SH-SY5Y (cell line): ENCODE data around the gene DPPA2.

ENCODE experiments used
- GATA2 ChIP-seq: IDR thresholded peaks from 2 replicates; pipeline ENCODE4 v1.6.1; 2011; ENCODE audit warnings: mild to moderate bottlenecking, low read depth, low read length
- GATA3 ChIP-seq: IDR thresholded peaks from 2 replicates; pipeline ENCODE4 v1.6.1; 2011; ENCODE audit warnings: low read depth, mild to moderate bottlenecking, low read length, moderate library complexity

DPPA2 gene

DNA sequence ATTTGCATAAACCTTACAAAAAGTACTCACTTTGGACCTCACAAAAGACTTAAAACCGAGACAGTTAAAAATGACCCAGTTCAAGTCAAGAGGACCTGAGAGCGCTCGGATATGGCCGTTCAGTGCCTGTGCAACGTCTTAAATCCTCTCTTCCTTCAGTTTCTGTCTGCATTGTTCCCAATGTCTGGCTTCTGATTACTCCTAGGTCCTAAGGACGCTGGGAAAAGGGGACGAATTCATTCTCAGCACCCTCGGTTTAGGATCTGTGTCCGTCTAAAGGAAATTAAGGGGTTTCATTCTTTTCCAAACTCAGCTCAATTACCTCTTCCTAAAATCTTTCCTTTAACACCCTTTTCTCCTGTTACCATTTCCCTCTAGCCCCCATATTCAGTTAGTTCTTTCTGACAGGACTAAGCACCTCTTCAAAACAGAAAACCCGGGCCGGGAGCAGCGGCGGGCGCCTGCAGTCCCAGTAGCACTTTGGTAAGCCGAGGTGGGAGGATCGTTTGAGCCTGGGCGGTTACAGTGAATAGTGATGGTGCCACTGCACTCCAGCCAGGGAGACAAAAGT lies 20.1 kb upstream of the DPPA2 start:
- TF ChIP-seq GATA3 (no peak), GATA2 (no peak)

- TF ChIP-seq GATA3 (no peak), GATA2 (no peak)
Observed at GRCh38 chr3:109334572-109334971, 18.3 kb upstream of the DPPA2 start.

DNA sequence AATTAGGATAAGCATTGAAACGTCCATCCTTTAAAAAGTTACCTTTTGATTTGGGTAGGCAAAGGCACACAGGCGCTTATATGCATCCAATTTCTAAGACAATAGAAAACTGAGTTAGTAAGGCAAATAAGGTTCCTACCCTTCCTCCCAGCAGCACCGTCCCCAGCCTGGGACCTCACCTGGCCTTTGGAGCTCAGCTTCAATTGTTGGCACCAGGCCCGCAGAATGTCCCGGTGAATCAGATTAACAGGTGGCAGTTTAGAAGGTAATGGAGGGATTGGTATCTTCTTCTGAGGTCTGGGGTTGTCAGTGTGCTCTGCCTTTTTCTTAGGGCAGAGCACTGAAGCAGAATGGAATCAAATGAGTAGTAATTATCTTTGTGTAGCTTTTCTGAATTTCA lies 15.4 kb upstream of the DPPA2 start:
- TF ChIP-seq GATA3, result no peak
- no peak for TF ChIP-seq GATA2

GRCh38 chr3:109330405-109330804 lies 14.1 kb upstream of the DPPA2 start:
- no peak for TF ChIP-seq GATA3
- no peak for TF ChIP-seq GATA2

DNA sequence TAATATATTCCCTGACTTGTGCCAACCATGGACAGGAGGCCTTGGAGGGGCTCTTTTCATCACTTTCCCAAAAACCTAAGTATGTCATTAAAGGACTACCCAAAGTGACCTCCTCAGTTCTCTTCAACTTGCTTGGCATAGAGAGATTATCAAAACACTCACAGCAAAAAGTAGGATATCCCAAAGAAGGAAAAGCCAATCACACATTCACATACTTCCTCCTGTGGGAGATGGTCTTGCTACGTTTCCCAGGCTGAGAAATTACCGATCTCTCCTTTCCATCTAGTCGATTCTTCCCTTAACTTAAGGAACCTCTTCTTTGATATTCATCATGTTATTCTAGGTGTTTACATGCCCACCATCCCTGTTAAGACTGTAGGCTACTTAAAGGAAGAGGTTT lies 11.9 kb upstream of the DPPA2 start:
- TF ChIP-seq GATA3, result no peak
- TF ChIP-seq GATA2, result no peak

- TF ChIP-seq GATA2 (no peak), GATA3 (no peak)
Observed at GRCh38 chr3:109325657-109326056, 9.3 kb upstream of the DPPA2 start.

- no peak for TF ChIP-seq GATA3
- TF ChIP-seq GATA2, result no peak
Observed at GRCh38 chr3:109325109-109325508, 8.8 kb upstream of the DPPA2 start.

GRCh38 chr3:109313061-109313460 lies 3.3 kb downstream of the DPPA2 start:
- TF ChIP-seq GATA3, result no peak
- no peak for TF ChIP-seq GATA2

DNA sequence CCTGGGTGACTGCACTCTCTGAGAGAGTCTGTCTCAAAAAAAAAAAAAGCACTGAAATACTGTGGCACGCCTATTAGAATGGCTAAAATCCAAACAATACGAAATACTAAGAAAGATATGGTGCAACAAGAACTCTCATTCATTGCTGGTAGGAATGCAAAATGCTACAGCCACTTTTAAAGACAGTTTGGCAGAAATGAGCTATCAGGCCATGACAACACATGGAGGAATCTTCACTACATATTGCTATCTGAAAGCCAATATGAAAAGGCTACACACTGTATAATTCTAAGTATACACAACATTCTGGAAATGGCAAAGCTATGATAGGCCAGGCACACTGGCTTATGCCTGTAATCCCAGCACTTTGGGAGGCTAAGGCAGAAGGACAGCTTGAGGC lies 18.8 kb downstream of the DPPA2 start:
- TF ChIP-seq GATA3 (no peak), GATA2 (no peak)

DNA sequence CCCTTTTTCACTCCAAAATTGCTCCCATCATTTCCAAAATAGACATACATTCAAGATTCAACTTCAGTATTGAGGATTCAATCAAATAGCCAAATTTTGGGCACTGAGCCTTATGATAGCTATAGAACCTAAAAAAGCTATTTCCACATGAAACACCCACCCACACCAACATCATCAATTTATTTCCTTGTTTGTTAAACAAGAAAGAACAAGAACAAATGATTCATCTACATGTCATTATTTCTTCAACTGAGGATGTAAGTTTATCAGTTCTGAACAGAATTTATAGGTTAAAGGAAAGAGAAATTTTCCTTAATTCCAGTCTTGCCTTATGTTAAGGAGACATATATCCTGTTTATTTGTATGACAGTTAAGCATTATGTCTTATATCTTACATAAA lies 32.2 kb downstream of the DPPA2 start:
- TF ChIP-seq GATA2 (no peak), GATA3 (no peak)

GRCh38 chr3:109278546-109278945 lies 37.8 kb downstream of the DPPA2 start:
- TF ChIP-seq GATA3 (no peak), GATA2 (no peak)

DNA sequence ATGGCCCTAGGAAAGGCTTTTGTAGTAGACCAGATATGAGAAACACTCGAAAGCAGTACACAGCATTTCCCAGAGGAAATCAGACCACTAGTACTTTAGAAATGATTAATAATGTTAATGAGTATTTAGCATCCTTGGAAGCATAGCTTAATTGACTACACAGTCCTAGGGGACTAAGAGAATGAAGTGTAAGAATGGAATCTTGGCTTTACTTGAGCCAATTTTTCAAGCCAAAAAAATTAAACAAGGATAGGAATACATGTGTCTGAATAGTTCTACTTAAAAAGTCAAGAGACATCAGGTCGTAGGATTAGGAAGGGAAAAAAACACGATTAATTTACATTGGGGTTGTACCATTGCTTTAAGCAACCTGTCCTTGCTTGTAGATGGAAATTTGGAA lies 38.2 kb downstream of the DPPA2 start:
- no peak for TF ChIP-seq GATA3
- no peak for TF ChIP-seq GATA2

DNA sequence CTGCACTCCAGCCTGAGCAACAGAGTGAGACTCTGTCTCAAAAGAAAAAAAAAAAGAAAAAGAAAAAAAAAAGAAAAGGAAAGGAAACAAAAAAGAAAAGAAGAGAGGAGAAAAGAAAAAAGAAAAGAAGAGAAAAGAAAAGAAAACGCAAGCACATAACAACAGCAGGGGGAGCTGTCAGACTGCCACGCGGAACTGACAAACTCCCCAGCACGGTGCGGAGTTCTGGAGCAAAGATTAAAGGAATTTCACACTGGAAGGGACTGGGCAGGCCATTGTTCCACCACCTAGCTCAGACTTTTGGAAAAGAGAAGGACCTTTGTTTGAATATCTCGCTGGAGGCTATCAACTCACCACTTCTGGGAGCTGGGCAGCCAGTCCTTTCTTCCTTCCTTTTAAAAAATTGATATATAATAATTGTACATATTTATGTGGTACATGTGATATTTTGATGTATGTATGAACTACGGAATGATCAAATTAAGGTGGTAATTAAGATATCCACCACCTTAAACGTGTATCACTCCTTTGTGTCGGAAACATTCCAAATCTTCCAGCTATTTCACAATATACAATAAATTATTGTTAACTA lies 40.5 kb downstream of the DPPA2 start:
- no peak for TF ChIP-seq GATA2
- no peak for TF ChIP-seq GATA3

GRCh38 chr3:109270779-109271178 lies 45.5 kb downstream of the DPPA2 start:
- TF ChIP-seq GATA3 (no peak), GATA2 (no peak)

DNA sequence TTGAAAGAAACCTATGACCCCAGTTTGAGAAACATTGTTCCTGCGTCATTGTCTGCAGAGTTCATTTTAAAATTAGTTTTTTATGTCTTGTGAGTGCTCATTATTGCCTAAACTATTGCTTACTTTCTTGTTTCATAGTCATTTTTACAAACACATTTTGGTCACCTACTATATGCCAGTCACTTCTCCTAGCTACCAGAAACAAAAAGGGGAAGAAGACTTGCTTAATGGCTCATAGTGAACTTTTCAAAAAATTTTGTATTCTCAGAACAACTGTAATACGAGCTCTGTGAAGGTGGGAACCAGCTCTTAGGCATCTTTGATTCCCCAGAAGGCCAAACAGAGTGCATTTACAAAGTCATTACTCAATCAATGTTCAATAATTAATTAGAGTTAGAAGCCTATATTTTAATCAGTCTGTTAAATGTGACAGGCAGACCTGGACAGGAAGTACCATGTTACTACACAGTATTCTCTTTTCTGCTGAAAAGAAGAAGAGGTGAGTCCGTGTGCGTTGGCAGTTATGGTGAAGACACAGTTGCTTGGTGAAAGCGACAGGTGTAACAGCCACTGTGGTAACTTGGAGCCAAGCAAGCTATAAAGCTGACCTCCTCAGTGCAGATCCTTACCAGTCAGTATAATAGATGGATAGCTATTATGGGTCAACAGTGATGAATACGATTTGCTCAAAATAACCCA lies 46.6 kb downstream of the DPPA2 start:
- no peak for TF ChIP-seq GATA2
- no peak for TF ChIP-seq GATA3
